ACC112 (cell line): ENCODE data around the gene RABL6.

Experiments
- H2AFZ ChIP-seq: fragments of 200-600 bp; sonication (generic); one replicate; pipeline ENCODE4 v1.6.0; 2017; ENCODE audit warnings: antibody characterized with exemption, low read length; ENCODE audit not compliant: unreplicated experiment
- H3K27ac ChIP-seq: fragments of 200-600 bp; sonication (generic); 2 replicates; pipeline ENCODE4 v1.5.1; 2014; ENCODE audit warnings: low read depth, mild to moderate bottlenecking, antibody characterized with exemption, low read length, moderate library complexity
- H3K27me3 ChIP-seq: fragments of 200-600 bp; sonication (generic); 2 replicates; pipeline ENCODE4 v1.6.1; 2014; ENCODE audit warnings: mild to moderate bottlenecking, antibody characterized with exemption, low read length, moderate library complexity, mixed read lengths; ENCODE audit not compliant: insufficient read depth
- H3K36me3 ChIP-seq: fragments of 200-600 bp; sonication (generic); 2 replicates; pipeline ENCODE4 v1.6.1; 2016; ENCODE audit warnings: mild to moderate bottlenecking, antibody characterized with exemption, low read length, moderate library complexity, mixed read lengths; ENCODE audit not compliant: insufficient read depth
- H3K4me1 ChIP-seq: fragments of 200-600 bp; sonication (generic); one replicate; pipeline ENCODE4 v1.6.1; 2016; ENCODE audit warnings: low read length, mixed read lengths; ENCODE audit not compliant: insufficient read depth, unreplicated experiment, control insufficient read depth
- H3K4me3 ChIP-seq: fragments of 200-600 bp; sonication (generic); 2 replicates; pipeline ENCODE4 v1.5.1; 2014; ENCODE audit warnings: mild to moderate bottlenecking, low read depth, low read length
- H3K79me2 ChIP-seq: fragments of 200-600 bp; sonication (generic); one replicate; pipeline ENCODE4 v1.6.0; 2016; ENCODE audit warnings: low read length; ENCODE audit not compliant: control insufficient read depth, unreplicated experiment, insufficient read depth

Gene RABL6

GRCh38 chr9:136852664-136853595 is 45.2 kb downstream of the RABL6 start:
- H3K4me3 ChIP-seq = no peak overlapping the region
- H2AFZ ChIP-seq = no peak overlapping the region
- no peaks in the 10 kb centered on the region for H3K27me3 ChIP-seq
- no peaks in the 10 kb centered on the region for H3K36me3 ChIP-seq
- H3K79me2 ChIP-seq = no peaks in the 10 kb centered on the region
- H3K27ac ChIP-seq = no peak overlapping the region
- peaks cover 3% of the 10 kb centered on the region for H3K4me1 ChIP-seq

DNA sequence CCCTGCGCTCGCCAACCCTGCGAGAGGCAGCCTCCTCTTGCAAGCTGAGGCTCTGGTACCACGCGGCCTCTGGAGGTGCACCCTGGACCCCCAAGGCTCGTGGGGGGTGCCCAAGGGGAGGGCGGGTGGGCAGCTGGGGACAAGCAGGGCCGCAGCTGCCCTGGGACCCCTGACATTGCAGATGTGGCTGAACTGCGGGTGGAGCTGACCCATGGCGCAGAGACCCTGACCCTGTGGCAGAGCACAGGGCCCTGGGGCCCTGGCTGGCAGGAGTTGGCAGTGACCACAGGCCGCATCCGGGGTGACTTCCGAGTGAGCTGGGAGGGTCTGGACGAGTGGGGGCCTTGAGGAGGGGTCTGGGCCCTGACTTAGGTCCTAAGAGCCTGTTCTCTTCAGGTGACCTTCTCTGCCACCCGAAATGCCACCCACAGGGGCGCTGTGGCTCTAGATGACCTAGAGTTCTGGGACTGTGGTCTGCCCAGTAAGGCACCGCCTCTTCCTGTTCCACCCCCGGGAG is 45.9 kb downstream of the RABL6 start:
- H3K36me3 ChIP-seq = no peaks in the 10 kb centered on the region
- no peaks in the 10 kb centered on the region for H3K79me2 ChIP-seq
- H3K27ac ChIP-seq = no peak overlapping the region
- no peaks in the 10 kb centered on the region for H3K27me3 ChIP-seq
- H2AFZ ChIP-seq = no peak overlapping the region
- H3K4me1 ChIP-seq = peaks cover 4% of the 10 kb centered on the region
- no peak overlapping the region for H3K4me3 ChIP-seq

DNA sequence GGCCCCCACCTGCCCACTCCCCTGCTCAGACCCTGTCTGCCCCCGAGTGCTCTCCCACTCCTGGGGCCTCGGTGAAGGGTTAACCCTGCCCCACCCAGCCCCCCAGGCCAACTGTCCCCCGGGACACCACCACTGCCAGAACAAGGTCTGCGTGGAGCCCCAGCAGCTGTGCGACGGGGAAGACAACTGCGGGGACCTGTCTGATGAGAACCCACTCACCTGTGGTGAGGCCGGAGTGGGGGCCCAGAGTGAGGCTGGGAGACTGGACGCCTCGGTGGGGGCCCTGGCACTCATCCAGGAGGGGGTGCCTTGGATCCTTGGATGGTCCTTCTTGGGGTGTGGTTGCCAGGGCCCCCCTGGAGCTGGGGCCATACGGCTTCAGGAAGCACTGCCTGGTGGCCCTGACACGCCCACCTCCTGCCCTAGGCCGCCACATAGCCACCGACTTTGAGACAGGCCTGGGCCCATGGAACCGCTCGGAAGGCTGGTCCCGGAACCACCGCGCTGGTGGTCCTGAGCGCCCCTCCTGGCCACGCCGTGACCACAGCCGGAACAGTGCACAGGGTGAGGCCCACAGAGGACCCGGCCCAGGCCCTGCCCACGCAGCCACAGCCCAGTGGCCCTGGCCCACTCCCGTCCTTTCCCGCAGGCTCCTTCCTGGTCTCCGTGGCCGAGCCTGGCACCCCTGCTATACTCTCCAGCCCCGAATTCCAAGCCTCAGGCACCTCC is 46.5 kb downstream of the RABL6 start:
- Histone ChIP-seq H3K36me3 (no peaks in the 10 kb centered on the region), H2AFZ (no peak overlapping the region), H3K4me3 (no peak overlapping the region), H3K4me1 (peaks cover 9% of the 10 kb centered on the region), H3K27ac (no peak overlapping the region), H3K79me2 (no peaks in the 10 kb centered on the region), H3K27me3 (no peaks in the 10 kb centered on the region)

DNA sequence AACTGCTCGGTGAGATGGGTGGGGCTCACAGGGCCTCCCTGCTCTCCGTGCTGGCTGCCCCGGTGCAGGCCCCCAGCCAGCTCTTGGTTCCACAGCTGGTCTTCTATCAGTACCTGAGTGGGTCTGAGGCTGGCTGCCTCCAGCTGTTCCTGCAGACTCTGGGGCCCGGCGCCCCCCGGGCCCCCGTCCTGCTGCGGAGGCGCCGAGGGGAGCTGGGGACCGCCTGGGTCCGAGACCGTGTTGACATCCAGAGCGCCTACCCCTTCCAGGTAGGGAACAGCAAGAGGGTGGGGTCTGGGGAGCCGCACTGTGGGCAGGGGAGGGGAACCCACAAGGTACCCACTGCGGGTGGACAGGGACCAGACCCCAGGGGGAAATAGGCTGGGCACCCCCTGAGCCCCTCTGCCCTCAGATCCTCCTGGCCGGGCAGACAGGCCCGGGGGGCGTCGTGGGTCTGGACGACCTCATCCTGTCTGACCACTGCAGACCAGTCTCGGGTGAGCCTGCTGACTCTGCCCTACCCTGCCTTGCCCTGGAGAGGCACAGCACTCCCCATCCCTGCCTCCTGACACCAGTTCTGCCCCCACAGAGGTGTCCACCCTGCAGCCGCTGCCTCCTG is 47.2 kb downstream of the RABL6 start:
- Histone ChIP-seq H3K36me3 (no peaks in the 10 kb centered on the region), H3K79me2 (no peaks in the 10 kb centered on the region), H3K27ac (no peak overlapping the region), H3K27me3 (no peaks in the 10 kb centered on the region), H2AFZ (no peak overlapping the region), H3K4me3 (no peak overlapping the region), H3K4me1 (peaks cover 15% of the 10 kb centered on the region)

- Histone ChIP-seq H3K79me2 (no peaks in the 10 kb centered on the region), H3K4me3 (no peak overlapping the region), H3K27ac (no peak overlapping the region), H3K36me3 (no peaks in the 10 kb centered on the region), H3K4me1 (peaks cover 12% of the 10 kb centered on the region), H2AFZ (no peak overlapping the region), H3K27me3 (no peaks in the 10 kb centered on the region)
These were observed 47.8 kb downstream of the RABL6 start for GRCh38 chr9:136855461-136856078.

DNA sequence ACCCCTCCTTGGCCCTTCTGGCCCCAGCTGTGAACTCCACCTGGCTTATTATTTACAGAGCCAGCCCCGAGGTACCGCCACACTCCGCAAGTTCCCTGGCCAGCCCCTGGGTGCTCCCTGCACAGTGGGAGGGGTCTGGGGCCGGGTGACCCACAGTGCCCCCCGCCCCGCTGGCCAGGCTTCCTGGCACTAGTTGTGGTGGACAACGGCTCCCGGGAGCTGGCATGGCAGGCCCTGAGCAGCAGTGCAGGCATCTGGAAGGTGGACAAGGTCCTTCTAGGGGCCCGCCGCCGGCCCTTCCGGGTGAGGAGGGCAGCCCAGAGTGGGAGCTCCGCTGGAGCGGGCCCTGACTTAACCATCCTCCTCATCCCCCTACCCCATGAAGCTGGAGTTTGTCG is 48.3 kb downstream of the RABL6 start:
- Histone ChIP-seq H3K27ac (no peak overlapping the region), H3K27me3 (no peaks in the 10 kb centered on the region), H3K4me1 (peaks cover 12% of the 10 kb centered on the region)

DNA sequence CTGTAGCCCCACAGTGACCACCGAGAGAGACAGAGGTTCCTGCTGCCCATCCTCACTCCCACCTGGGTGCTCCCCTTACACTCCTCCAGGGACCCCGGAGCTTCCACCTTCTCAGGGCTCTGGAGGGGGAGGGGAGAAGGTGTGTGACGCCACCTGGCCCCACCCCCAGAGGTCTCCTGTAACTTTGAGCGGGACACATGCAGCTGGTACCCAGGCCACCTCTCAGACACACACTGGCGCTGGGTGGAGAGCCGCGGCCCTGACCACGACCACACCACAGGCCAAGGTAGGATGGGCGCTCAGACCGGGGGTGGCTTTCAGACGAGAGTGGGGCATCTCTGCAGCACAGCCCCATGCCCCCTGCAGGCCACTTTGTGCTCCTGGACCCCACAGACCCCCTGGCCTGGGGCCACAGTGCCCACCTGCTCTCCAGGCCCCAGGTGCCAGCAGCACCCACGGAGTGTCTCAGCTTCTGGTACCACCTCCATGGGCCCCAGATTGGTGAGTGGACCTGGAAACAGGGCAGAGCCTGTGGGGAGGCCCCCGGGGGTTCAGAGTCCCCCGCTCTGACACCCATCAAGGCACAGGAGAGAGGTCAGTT is 48.9 kb downstream of the RABL6 start:
- peaks cover 12% of the 10 kb centered on the region for H3K4me1 ChIP-seq
- no peaks in the 10 kb centered on the region for H3K79me2 ChIP-seq
- H3K27me3 ChIP-seq = no peaks in the 10 kb centered on the region
- no peak overlapping the region for H3K27ac ChIP-seq
- no peak overlapping the region for H3K4me3 ChIP-seq
- no peak overlapping the region for H2AFZ ChIP-seq
- no peaks in the 10 kb centered on the region for H3K36me3 ChIP-seq

More for the DNA sequence above, 48.3 kb downstream of the RABL6 start:
- Histone ChIP-seq H2AFZ (no peak overlapping the region), H3K4me3 (no peak overlapping the region), H3K79me2 (no peaks in the 10 kb centered on the region), H3K36me3 (no peaks in the 10 kb centered on the region)

DNA sequence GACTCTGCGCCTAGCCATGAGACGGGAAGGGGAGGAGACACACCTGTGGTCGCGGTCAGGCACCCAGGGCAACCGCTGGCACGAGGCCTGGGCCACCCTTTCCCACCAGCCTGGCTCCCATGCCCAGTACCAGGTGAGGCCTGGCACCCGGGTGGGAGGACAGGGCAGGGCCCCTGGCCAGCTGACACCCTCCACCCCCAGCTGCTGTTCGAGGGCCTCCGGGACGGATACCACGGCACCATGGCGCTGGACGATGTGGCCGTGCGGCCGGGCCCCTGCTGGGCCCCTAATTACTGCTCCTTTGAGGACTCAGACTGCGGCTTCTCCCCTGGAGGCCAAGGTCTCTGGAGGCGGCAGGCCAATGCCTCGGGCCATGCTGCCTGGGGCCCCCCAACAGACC is 49.4 kb downstream of the RABL6 start:
- peaks cover 12% of the 10 kb centered on the region for H3K4me1 ChIP-seq

DNA sequence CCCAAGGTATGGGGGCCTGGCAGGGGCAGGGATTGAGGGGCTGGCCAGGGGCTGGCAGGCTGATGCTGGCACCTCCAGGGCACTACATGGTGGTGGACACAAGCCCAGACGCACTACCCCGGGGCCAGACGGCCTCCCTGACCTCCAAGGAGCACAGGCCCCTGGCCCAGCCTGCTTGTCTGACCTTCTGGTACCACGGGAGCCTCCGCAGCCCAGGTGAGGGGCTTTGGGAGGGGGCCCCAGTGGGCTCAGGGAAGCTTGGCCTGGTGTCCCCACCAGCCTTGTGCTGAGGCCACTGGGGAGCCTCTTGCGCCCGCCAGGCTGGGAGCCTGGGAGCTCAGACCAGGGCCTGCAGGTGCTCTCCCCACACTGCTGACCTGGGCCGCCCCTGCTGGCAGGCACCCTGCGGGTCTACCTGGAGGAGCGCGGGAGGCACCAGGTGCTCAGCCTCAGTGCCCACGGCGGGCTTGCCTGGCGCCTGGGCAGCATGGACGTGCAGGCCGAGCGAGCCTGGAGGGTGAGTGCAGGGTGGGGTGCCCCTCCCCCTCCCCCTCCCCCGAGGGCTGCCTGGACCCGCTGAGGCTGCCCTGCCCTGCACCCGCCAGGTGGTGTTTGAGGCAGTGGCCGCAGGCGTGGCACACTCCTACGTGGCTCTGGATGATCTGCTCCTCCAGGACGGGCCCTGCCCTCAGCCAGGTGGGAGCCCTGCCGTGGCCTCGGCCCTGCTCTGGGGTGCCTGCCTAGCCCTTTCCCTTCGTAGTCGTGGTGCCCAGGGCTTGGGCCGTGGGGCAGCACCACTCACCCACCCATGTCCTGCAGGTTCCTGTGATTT is 50.0 kb downstream of the RABL6 start:
- Histone ChIP-seq H3K4me1 (peaks cover 12% of the 10 kb centered on the region), H3K27me3 (no peaks in the 10 kb centered on the region), H3K27ac (no peak overlapping the region), H2AFZ (no peak overlapping the region), H3K36me3 (peaks cover 8% of the 10 kb centered on the region; the same call in 1 of the 2 replicates), H3K79me2 (no peaks in the 10 kb centered on the region), H3K4me3 (no peak overlapping the region)

More for the DNA sequence above, 49.4 kb downstream of the RABL6 start:
- Histone ChIP-seq H2AFZ (no peak overlapping the region), H3K27me3 (no peaks in the 10 kb centered on the region), H3K79me2 (no peaks in the 10 kb centered on the region), H3K27ac (no peak overlapping the region), H3K4me3 (no peak overlapping the region), H3K36me3 (peaks cover 2% of the 10 kb centered on the region; the same call in 1 of the 2 replicates)
